Left forelimb (tissue), 1 donor: ENCODE measurements around the gene TEX28.
"Not testable (repeated sequence)": the region's sequence is repeated elsewhere in the genome, so short reads cannot be mapped to it uniquely, and the experiment has no call there.

Experiments used
- DNase-seq: peaks from one replicate; pipeline ENCODE4 v3.0.0-alpha.2; 2018; ENCODE audit warnings: low spot score

The TEX28 gene, protein sequence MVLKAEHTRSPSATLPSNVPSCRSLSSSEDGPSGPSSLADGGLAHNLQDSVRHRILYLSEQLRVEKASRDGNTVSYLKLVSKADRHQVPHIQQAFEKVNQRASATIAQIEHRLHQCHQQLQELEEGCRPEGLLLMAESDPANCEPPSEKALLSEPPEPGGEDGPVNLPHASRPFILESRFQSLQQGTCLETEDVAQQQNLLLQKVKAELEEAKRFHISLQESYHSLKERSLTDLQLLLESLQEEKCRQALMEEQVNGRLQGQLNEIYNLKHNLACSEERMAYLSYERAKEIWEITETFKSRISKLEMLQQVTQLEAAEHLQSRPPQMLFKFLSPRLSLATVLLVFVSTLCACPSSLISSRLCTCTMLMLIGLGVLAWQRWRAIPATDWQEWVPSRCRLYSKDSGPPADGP

DNA sequence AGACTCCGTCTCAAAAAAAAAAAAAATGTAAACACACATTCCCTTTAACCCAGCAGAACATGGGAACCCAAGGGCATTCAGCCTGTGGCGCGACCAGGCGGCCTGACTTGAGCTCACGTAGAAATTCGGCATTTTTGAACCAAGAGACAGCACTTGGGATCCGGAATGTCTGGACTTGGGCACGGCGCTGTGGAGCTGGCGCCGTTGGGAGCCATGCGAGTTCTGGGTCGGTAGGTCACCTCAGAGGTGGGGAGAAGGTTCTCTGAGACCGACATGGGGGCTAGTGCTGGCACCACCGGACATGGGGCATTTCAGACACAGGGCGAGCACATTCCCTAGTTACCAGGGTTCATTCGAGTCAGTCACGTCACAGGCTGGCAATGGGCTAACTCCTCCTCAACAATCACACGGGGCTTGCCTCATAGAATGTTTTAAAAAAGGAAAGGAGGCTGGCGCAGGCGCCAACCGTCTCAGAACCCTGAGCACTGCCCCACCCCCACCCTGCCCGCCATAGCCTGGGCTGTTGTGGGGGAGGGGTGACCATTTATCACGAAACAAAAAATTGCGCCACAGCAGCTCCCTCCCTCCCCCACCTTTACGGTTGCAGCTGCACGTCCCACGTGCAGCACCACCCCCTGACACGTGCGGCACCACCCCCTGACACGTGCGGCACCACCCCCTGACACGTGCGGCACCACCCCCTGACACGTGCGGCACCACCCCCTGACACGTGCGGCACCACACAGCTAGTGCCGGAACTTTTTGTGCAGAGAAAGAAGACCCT, at the start of gene TEX28:
TSS of gene TEX28 (minus strand) at position 334 of the 784 bp plus-strand sequence. CDS start 3,007 bp downstream, outside the sequence.
- no peak for DNase-seq

GRCh38 chrX:154343620-154344019, 48.7 kb upstream of the TEX28 start:
- not testable (repeated sequence) for DNase-seq

DNA sequence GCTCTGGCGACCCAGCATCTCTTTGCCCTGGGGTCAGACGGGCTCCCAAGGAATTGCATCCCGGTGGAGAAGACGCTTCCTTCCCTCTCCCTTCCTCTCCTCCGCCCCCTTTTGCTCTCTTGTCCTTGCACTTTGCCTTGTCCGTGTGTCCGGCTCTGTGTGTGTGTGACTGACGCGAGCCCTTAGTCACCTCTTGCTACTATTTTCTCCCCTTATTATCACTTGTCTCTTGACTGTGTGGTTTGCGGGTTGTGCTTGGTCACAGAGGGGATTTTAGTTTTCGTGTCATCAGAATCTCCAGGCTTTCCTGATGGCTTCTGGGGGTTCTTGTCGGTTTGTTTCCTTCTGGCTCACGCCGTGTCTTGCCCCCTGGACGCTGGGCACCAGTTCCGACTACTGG, 48.1 kb upstream of the TEX28 start:
- DNase-seq, result not testable (repeated sequence)

DNA sequence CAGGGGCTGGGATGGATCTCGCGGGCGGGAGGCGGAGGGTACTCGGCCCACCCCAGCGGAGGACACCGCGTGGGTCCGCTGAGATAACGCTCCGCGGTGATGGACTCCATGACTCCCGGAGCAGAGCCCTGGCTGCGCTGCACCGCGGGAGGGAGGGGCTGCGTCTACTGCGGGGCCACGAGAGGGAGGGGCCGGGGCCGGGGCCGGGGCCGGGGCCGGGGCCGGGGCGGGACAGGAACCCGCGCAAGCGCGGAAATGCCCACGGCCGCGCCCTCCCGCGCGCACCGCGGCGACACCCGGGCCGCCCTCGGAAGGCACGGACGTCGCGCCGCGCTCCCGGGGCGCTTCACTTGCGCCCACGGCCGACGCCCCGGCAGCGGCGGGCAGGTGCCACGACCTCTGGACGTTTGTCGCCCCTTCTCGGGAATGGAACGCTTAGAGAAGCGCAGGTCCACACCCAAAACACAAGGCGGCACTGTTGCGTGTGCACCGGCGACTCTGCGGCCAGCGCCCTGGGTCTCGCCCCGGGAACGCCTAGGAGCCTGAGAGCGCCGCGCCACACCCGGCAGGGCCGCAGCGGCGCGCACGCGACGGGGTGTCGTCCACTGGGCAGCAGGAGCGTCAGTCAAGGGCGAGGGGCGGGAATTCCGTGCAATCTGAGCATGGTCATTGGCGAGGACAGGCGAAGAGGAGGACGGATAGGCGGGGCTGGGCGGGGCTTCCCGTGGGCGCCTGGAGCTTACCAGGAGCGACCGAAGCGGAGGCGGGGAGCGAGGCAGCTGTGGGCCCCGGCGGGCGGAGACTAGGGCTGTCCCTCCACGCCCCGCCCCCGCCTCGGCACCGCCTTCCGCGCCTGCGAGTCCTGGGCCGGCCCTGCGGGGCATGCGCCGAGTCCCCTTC, 46.7 kb upstream of the TEX28 start:
- not testable (repeated sequence) for DNase-seq

DNA sequence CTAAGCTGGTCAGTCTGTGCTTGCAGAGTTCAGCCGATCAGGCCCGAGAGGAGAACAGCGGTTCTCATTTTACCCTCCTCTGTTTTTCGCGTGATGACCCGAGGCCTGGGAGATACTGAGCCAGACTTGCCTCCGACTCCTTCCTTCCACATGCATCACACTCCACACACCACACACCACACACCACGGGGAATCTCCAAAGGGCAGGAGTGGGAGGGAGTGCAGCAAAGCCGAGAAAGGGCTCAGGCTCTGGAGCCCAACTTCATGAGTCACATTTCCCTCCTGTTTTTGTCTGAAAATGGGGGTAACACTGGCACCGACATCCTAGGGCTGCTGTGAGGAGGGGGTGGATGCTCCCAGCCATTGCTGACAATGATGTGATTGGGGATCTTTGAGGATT, 39.6 kb upstream of the TEX28 start:
- no peak for DNase-seq

- DNase-seq, result no peak
Observed at GRCh38 chrX:154333837-154334271, 38.9 kb upstream of the TEX28 start.

GRCh38 chrX:154333116-154333515, 38.2 kb upstream of the TEX28 start:
- DNase-seq, result no peak

DNA sequence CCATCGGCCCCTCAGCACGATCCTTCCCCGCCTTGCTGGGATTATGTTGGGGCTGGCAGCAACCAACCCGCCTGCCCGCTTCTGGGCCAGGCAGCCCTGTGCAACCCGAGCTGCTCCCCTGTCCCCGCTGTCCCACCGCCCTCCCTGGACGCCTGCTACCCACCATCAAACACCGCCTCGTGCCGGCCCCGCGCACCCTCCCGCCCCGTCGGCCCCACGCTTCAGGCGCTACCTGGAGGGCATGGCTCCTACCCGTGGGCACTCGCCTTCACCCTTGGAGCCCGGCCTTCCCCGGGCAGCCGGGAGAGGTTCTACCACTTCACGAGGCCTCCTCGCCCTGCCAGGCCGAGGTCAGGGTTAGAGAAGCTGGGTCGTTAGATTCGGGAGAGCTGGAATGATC, 37.6 kb upstream of the TEX28 start:
- no peak for DNase-seq

DNA sequence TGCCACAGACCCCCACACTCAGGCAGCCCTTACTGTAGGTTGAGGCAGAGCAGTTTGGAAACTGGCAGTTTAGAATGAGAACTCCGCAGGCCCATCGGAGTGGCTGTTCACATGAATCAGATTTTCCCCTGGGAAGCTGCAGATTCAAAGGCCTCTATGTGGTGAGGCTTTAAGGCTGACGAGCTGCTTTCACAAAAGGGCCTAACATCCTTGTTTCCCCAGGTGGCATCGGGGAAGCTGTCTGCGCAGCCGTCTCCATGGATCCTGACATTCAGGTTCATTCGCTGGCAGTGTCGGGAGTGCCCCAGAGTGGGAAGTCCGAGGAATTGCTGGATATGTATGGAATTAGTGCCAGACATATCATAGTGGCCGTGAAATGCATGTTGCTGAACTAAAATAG, 34.4 kb upstream of the TEX28 start:
- DNase-seq, result no peak

GRCh38 chrX:154328646-154329045, 33.7 kb upstream of the TEX28 start:
- no peak for DNase-seq

DNA sequence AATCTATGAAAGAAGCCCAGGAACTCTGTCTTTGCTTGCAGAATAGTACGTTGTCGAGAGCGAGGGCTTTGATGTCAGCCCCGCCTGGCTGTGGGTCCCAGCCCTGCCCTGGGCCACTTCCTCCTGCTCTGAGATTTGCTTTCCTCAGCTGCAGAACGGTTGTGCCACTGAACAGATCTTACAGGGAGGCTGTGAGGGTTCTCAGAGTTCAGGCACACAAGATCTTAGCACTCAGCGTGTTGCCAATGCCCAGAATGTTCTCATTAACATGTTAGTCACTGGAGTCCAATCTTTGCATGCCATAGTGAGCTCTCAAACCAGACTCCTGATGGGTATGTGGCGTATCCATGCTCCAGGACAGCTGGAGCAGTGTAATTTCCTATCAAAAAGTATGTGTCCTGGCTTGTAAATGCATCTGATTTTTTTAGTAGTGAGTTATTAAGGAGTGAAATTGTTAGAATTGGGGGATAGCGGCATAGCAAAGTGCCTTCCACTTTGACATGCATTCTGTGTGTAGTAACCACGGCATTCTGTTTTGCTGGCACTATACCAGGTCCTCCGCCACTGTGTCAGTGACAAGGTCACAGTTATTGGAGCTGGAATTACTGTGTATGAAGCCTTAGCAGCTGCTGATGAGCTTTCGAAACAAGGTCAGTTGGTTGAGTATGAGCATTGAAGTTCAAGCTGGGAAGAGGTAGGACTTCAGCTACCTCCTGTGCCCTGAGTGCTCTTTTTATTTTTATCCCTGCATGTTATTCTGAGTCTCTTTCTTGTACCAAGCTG, 32.3 kb upstream of the TEX28 start:
- DNase-seq, result no peak

GRCh38 chrX:154325541-154325940, 30.6 kb upstream of the TEX28 start:
- DNase-seq, result no peak

GRCh38 chrX:154323537-154323936, 28.6 kb upstream of the TEX28 start:
- no peak for DNase-seq

GRCh38 chrX:154322890-154323289, 28.0 kb upstream of the TEX28 start:
- DNase-seq, result no peak

DNA sequence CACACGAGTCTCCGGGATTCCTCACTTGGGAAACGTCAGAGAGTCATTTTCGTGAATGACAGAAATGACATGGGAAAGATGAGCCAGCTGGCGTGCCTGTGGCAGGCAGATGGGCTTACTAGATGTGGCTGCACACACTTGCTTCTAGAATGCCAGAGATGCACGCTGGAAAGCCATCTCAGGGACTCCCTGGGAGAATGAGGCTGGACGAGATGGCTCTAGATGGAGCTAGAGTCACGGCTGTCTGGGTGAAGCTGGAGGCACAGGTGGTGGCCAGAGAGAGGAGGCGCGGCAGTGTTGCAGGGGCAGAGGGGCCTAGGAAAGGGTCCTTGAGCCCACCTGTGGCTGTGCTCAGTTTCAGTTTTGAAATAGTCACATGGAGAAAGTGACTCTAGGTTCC, 26.7 kb upstream of the TEX28 start:
- DNase-seq, result no peak

DNA sequence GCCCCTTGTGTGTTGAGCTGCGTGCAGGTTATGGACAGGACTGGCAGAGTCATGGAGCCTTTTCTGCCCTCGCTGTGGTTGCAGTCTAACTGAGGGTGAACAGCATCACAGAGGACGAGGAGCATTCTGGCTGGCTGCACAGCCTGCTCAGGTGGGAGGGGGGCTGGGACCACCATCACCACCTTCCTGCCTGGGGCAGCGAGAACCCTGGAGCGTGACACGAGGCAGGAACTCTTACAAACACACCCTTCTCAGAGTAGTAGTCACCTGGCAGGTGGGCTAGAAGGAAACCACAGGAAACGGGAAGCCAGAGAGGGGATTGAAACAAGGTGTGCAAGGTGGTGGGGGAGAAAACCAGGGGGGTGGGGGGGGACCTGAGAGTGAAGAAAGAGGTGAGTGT, 26.2 kb upstream of the TEX28 start:
- DNase-seq, result no peak

GRCh38 chrX:154320406-154320805, 25.5 kb upstream of the TEX28 start:
- DNase-seq, result no peak

GRCh38 chrX:154317391-154317995, 22.6 kb upstream of the TEX28 start:
- DNase-seq, result no peak

DNA sequence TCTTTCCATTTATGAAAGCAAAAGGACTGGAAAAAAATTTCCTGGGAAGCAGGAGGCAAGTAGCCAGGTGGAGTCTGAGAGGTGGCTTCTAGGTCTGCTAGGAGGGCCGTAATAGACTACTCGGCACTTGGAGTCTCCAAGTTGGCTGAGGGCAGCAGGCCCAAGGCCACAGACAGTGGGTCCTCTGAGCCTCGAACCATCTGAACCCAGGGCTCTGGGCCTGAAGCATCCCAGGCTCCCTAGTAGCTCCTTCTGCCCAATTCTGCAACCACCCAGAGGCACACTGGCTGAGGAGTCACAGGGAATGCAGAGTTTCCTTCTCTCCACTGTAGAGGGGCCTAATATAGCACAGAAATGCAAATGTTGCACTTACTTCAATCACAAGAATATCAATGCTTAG, 20.5 kb upstream of the TEX28 start:
- no peak for DNase-seq

DNA sequence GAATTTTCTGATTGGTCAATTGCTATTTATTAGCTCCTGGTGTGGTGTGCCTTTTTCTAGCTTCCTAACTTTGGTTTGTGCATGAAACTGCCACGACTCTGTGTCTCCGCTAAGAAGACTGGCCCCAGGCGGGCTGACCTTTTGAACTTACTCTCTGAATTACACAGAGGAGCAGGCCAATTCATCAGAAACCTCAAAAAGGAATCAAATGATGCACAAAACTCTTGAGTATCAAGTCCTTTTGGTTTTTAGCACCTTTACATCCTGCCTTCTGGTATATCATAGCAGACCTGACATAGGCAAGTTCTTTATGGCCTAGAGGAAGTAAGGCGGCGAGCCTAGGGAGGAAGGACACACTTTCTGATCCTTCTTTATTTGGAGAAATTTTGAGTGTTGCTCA, 18.2 kb upstream of the TEX28 start:
- DNase-seq, result no peak

GRCh38 chrX:154312116-154312515, 17.2 kb upstream of the TEX28 start:
- no peak for DNase-seq
